Measurements from ENCODE around the gene KLHDC1. TPM values are rescaled to one million over a fixed set of nuclear protein-coding genes. Genes with fewer than 3 reads are reported as not detected.
"Not testable (repeated sequence)": the region's sequence is repeated elsewhere in the genome, so short reads cannot be mapped to it uniquely, and the experiment has no call there.

Gene KLHDC1
- total RNA-seq, 4 donors from 2014 or later: 0.97 to 6.5 (median 3.2) TPM

DNA sequence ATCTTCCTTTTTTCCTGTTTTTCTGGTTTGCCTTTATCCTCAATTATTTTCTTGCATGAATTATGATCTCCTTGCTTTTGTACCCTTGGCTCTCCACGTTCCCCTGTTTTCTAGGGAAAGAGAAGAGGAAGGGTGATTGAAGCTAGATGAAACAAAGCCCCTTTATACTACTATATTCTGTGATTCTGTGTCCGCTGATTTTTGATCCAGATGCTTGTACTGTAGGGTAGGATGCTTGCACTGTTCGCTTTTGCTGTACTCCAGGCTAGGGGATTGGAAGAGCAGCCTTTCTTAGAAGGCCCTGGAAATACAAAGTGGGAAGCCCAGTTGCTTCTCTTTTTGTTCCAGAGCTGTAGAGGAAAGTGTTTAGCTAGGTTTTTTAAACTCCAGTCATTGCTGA lies 40.0 kb downstream of the KLHDC1 start:
- Histone ChIP-seq H3K4me3 (no peak overlapping the region), H3K4me1 (no peaks in the 10 kb centered on the region), H3K9me3 (no peaks in the 10 kb centered on the region), H3K27me3 (no peaks in the 10 kb centered on the region), H3K27ac (no peak overlapping the region), H3K36me3 (peaks cover 0 to 71% (median 0%) of the 10 kb centered on the region in 3 donors)
- intact Hi-C loops (cut with DNase I): no loop called here
- no peak for DNase-seq
- 88 to 89% methylated on average over 3 of the region's 3 CpGs for WGBS, 2 donors
- TF ChIP-seq, protein P1, sequence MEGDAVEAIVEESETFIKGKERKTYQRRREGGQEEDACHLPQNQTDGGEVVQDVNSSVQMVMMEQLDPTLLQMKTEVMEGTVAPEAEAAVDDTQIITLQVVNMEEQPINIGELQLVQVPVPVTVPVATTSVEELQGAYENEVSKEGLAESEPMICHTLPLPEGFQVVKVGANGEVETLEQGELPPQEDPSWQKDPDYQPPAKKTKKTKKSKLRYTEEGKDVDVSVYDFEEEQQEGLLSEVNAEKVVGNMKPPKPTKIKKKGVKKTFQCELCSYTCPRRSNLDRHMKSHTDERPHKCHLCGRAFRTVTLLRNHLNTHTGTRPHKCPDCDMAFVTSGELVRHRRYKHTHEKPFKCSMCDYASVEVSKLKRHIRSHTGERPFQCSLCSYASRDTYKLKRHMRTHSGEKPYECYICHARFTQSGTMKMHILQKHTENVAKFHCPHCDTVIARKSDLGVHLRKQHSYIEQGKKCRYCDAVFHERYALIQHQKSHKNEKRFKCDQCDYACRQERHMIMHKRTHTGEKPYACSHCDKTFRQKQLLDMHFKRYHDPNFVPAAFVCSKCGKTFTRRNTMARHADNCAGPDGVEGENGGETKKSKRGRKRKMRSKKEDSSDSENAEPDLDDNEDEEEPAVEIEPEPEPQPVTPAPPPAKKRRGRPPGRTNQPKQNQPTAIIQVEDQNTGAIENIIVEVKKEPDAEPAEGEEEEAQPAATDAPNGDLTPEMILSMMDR (IDR thresholded peaks at IDR 0.05): no peak
- TF ChIP-seq POLR2A (IDR thresholded peaks at IDR 0.05): no peak

DNA sequence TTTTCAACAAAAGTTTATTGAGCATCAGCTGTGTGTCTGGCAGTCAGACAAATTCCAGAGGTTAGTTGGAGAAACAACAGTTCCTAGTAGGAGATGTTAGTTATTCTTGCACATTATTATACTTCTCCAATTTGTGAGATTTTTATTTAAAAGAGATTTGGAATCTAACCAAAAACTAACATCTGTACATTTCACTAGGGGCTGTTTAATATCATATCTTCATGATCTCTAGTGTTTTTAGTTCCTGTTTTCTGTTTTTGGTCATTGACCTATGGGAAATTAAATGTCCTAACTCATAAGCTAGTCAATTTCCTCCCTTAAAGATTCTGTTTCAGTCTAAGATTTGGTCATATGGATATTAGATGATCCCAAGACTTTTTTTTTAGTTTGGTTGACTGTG lies 40.9 kb downstream of the KLHDC1 start:
- no peaks in the 10 kb centered on the region for H3K27me3 ChIP-seq
- H3K9me3 ChIP-seq: no peaks in the 10 kb centered on the region
- no peak overlapping the region for H3K4me3 ChIP-seq
- intact Hi-C loops (cut with DNase I): no loop called here
- H3K4me1 ChIP-seq: no peaks in the 10 kb centered on the region
- no peak for TF ChIP-seq POLR2A (IDR thresholded peaks at IDR 0.05)
- TF ChIP-seq, protein P1 (IDR thresholded peaks at IDR 0.05): no peak
- DNase-seq: no peak
- H3K27ac ChIP-seq: no peak overlapping the region
- peaks cover 0 to 68% (median 0%) of the 10 kb centered on the region in 3 donors for H3K36me3 ChIP-seq

DNA sequence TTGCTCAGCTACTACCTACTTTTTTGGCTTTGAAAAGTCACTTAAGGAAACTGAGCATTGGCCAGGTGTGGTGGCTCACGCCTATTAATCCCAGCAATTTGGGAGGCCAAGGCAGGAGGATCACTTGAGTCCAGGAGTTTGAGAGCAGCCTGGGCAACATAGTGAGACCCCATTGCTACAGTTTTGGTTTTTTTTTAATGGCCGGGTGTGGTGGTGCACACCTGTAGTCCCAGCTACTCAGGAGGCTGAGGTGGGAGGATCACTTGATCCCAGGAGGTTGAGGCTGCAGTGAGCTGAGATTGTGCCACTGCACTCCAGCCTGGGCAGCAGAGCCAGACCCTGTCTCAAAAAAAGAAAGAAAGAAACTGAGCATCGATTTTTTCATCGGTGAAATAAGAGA lies 42.7 kb downstream of the KLHDC1 start:
- H3K4me3 ChIP-seq; H3K9me3 ChIP-seq; H3K27me3 ChIP-seq; H3K4me1 ChIP-seq; H3K27ac ChIP-seq; intact Hi-C loops (cut with DNase I); DNase-seq: not testable (repeated sequence)
- H3K36me3 ChIP-seq: peaks cover 0 to 62% (median 0%) of the 10 kb centered on the region in 3 donors
- WGBS, 2 donors: 96% methylated on average over 3 to 4 of the region's 4 CpGs

DNA sequence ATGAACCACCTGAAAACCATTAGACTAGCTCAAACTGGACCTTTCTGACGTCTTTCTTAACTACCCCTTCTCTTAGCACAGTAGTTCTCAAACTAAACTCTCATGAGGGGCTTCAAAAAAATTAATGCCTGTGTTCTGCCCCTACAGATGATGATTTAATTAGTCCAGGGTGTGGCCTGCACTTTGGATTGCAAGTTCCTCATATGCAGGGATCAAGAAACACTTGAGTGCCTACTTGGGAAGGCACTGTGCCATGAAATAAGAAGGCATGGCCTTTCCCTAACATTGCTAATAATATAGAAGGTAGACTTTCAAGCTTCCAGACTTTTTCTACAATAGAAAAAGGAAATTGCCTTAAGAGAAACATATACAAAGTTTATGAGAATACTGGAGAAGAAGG lies 52.3 kb downstream of the KLHDC1 start:
- no peak for DNase-seq
- Histone ChIP-seq H3K9me3 (no peaks in the 10 kb centered on the region), H3K36me3 (peaks cover 0 to 80% (median 0%) of the 10 kb centered on the region in 3 donors), H3K4me3 (no peak overlapping the region), H3K27me3 (no peaks in the 10 kb centered on the region), H3K27ac (no peak overlapping the region), H3K4me1 (no peaks in the 10 kb centered on the region)
- intact Hi-C loops (cut with DNase I): no loop called here
- TF ChIP-seq, protein P1 (IDR thresholded peaks at IDR 0.05): no peak
- TF ChIP-seq POLR2A (IDR thresholded peaks at IDR 0.05): no peak
- WGBS, 2 donors: 88 to 93% methylated on average over 1 of the region's 1 CpG

DNA sequence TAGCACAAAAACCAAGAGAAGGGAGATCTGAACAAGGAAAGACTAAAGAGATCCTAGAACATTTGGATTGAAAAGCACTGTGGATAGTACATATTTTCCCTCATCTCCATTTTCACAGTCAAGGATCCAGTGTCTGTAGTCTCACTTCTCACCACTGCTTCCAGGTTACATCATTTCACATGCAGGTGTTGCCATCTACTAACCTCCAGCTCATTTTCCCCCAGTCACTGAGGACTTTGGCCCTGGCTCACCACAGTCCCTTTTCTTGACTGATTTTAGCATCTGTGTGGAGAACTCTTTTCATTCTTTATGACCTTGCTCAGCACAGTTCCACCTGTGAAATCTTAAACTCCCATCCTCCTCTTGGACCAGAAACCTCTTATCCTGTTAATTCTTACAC lies 53.6 kb downstream of the KLHDC1 start:
- H3K4me1 ChIP-seq; H3K4me3 ChIP-seq; H3K27ac ChIP-seq; H3K9me3 ChIP-seq; DNase-seq; intact Hi-C loops (cut with DNase I); H3K27me3 ChIP-seq: not testable (repeated sequence)
- peaks cover 0 to 69% (median 0%) of the 10 kb centered on the region in 3 donors for H3K36me3 ChIP-seq

DNA sequence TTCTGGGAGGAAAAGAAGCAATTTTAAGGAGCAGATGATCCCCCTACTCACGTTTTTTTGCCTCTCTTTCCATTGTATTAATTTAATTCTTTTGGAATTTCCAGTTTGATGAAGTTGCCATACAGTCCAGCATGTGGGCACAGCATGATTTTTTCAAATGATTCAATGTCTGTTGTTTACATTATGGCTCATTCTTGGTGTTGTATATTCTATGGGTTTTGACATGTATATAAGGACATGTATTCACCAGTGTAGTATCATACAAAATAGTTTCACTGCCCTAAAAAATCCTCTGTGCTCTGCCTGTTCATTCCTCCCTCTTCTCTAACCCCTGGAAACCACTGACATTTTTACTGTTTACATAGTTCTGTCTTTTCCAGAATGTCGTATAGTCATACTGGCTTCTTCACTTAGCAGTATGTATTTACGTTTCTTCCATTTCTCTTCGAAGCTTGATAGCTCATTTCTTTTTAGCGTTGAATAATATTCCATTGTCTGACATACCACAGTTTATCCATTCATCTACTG lies 61.7 kb downstream of the KLHDC1 start:
- H3K4me1 ChIP-seq: no peaks in the 10 kb centered on the region
- no peaks in the 10 kb centered on the region for H3K27me3 ChIP-seq
- no peaks in the 10 kb centered on the region for H3K9me3 ChIP-seq
- no peak overlapping the region for H3K27ac ChIP-seq
- H3K36me3 ChIP-seq: peaks cover 0 to 7% (median 0%) of the 10 kb centered on the region in 3 donors
- DNase-seq: no peak
- whole genome bisulfite sequencing, 2 donors: 60 to 65% methylated on average over 5 of the region's 5 CpGs
- H3K4me3 ChIP-seq: no peak overlapping the region
- intact Hi-C loops (cut with DNase I): no loop called here
- no peak for TF ChIP-seq POLR2A (IDR thresholded peaks at IDR 0.05)
- TF ChIP-seq, protein P1 (IDR thresholded peaks at IDR 0.05): no peak
